ENCODE results near the gene FBXO31. TPM values are rescaled to one million over a fixed set of nuclear protein-coding genes. Genes with fewer than 3 reads are reported as not detected.

Gene FBXO31
- total RNA-seq, 2 donors from 2014 or later: 18.6 to 22.1 TPM

DNA sequence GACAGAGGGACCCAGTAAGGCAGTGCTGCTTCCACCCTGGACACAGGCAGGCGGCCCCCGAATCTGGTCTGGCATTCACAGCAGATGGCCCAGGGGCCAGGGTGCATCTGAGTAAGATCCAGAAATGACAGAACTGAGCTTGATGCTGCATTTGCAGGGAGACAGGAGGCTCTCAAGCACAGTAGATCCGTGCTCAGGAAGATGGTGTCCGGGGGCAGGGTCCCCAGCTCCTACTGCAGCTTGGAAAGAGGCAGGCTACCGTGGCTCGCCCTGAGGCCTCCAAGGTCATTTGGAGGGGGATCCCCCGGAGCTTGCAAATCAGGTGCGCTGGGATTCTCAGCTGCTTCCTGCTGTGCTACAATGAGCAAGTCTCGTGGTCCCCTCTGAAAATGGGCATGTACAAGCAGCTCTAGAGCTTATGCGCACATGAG is 68.6 kb downstream of the FBXO31 start:
- peaks cover 8% of the 10 kb centered on the region for H3K4me1 Mint-ChIP-seq
- H3K36me3 ChIP-seq (ENCODE audit: control insufficient read depth, insufficient read depth, low read length): no peaks in the 10 kb centered on the region
- H3K36me3 Mint-ChIP-seq (ENCODE audit: low read depth): no peaks in the 10 kb centered on the region

GRCh38 chr16:87312008-87312407 is 71.6 kb downstream of the FBXO31 start:
- H3K27me3 ChIP-seq (ENCODE audit: control insufficient read depth, insufficient read depth, low read length, poor library complexity, severe bottlenecking): no peaks in the 10 kb centered on the region
- no peak for DNase-seq
- no peak for TF ChIP-seq CTCF (conservative IDR thresholded peaks at IDR 0.05)
- Mint-ChIP-seq H3K4me3 (no peak overlapping the region), H3K4me1 (no peaks in the 10 kb centered on the region), H3K9me3 (peaks cover 7% of the 10 kb centered on the region), H3K27ac (no peak overlapping the region), H3K27me3 (ENCODE audit: insufficient read depth) (no peaks in the 10 kb centered on the region), H3K36me3 (ENCODE audit: low read depth) (peaks cover 7% of the 10 kb centered on the region)
- H3K9me3 ChIP-seq (ENCODE audit: control insufficient read depth, low read length): peaks cover 7% of the 10 kb centered on the region
- WGBS, 2 experiments (ENCODE audit: insufficient coverage in 1 of 2, insufficient read length in 1 of 2): 92 to 100% methylated on average over 2 to 7 of the region's 7 CpGs
- no peak overlapping the region for H3K4me3 ChIP-seq (ENCODE audit: low read length)
- H3K9ac ChIP-seq (ENCODE audit: extremely low read depth, low read length, poor library complexity, severe bottlenecking): no peak overlapping the region
- no peaks in the 10 kb centered on the region for H3K36me3 ChIP-seq (ENCODE audit: control insufficient read depth, insufficient read depth, low read length)
- no peak overlapping the region for H3K27ac ChIP-seq (ENCODE audit: low read depth, low read length)
- no peaks in the 10 kb centered on the region for H3K4me1 ChIP-seq (ENCODE audit: control insufficient read depth, insufficient read depth, low read length)

More for the DNA sequence above, 68.6 kb downstream of the FBXO31 start:
- Histone ChIP-seq H3K27me3 (ENCODE audit: control insufficient read depth, insufficient read depth, low read length, poor library complexity, severe bottlenecking) (no peaks in the 10 kb centered on the region), H3K4me3 (ENCODE audit: low read length) (no peak overlapping the region), H3K4me1 (ENCODE audit: control insufficient read depth, insufficient read depth, low read length) (no peaks in the 10 kb centered on the region), H3K27ac (ENCODE audit: low read depth, low read length) (no peak overlapping the region), H3K9me3 (ENCODE audit: control insufficient read depth, low read length) (no peaks in the 10 kb centered on the region), H3K9ac (ENCODE audit: extremely low read depth, low read length, poor library complexity, severe bottlenecking) (no peak overlapping the region)
- no peak overlapping the region for H3K4me3 Mint-ChIP-seq
- WGBS, 2 experiments (ENCODE audit: insufficient coverage in 1 of 2, insufficient read length in 1 of 2): 91 to 93% methylated on average over 9 to 10 of the region's 10 CpGs
- H3K9me3 Mint-ChIP-seq: no peaks in the 10 kb centered on the region
- no peak overlapping the region for H3K27ac Mint-ChIP-seq
- TF ChIP-seq CTCF (conservative IDR thresholded peaks at IDR 0.05): no peak
- H3K27me3 Mint-ChIP-seq (ENCODE audit: insufficient read depth): no peaks in the 10 kb centered on the region
- DNase-seq: no peak

- WGBS, 2 experiments (ENCODE audit: insufficient coverage in 1 of 2, insufficient read length in 1 of 2): 86 to 100% methylated on average over 4 to 5 of the region's 5 CpGs
- H3K27me3 ChIP-seq (ENCODE audit: control insufficient read depth, insufficient read depth, low read length, poor library complexity, severe bottlenecking): no peaks in the 10 kb centered on the region
- no peaks in the 10 kb centered on the region for H3K4me1 ChIP-seq (ENCODE audit: control insufficient read depth, insufficient read depth, low read length)
- Mint-ChIP-seq H3K4me3 (no peak overlapping the region), H3K4me1 (no peaks in the 10 kb centered on the region), H3K36me3 (ENCODE audit: low read depth) (peaks cover 7% of the 10 kb centered on the region), H3K27ac (no peak overlapping the region), H3K27me3 (ENCODE audit: insufficient read depth) (no peaks in the 10 kb centered on the region), H3K9me3 (peaks cover 7% of the 10 kb centered on the region)
- H3K27ac ChIP-seq (ENCODE audit: low read depth, low read length): no peak overlapping the region
- H3K9me3 ChIP-seq (ENCODE audit: control insufficient read depth, low read length): peaks cover 7% of the 10 kb centered on the region
- no peak for TF ChIP-seq CTCF (conservative IDR thresholded peaks at IDR 0.05)
- no peak overlapping the region for H3K9ac ChIP-seq (ENCODE audit: extremely low read depth, low read length, poor library complexity, severe bottlenecking)
- H3K36me3 ChIP-seq (ENCODE audit: control insufficient read depth, insufficient read depth, low read length): no peaks in the 10 kb centered on the region
- no peak for DNase-seq
- no peak overlapping the region for H3K4me3 ChIP-seq (ENCODE audit: low read length)
Measured at GRCh38 chr16:87311387-87311786, 72.2 kb downstream of the FBXO31 start.

Measured in endodermal cell (in vitro differentiated cells).